Measurements from ENCODE around the gene SPSB3.

The SPSB3 gene

DNA sequence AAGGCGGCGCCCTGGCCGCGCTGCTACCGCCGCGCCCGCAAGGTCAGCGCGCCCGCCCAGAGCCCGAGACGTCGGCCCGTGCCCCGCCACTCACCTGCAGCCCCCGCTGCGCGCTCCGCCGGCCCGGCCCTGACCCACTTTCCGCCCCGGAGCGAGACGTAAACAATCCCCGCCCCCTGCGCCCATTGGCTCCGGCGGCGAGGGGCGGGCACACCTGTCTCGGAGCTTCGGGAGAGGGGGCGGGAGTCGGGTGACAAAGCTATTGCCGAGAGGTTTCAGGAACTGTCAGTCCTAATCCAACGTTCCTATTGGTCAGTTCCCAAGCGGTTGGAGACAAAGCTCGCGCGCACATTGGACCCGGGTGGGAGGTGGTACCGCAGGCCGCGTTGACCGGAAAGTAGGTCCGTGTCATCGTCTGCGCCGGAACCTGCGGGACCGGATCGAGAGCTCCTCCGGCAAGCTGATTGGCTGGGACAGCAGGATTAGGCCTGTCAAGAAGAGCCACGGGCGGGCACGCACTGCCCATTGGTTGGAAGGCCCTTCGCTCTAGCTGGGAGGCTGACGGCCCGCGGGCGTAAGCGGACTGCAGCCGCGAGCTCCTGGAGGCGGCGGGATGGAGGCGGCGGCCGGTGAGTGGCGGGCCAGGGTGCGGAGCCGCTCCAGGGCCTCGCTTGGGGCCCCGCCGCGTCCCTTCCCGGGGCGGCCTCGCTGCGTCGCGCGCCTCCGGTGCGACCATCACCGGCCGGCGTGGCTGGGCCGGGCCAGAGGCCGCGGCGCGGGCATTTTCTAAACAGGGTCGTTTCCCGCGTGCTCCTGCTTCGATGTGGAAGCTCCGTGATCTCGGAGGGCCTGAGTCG, at the start of gene SPSB3, which contains the start of gene NUBP2:
Gene SPSB3, minus strand, starts transcription at position 164 of the 857 bp plus-strand sequence. CDS start 1,088 bp downstream, outside the sequence.
Gene NUBP2, plus strand, starts transcription at position 553 of the 857 bp plus-strand sequence. Its CDS starts 61 bp downstream, at position 614.
- DNase-seq (ENCODE audit: low read depth) = peak; percentile 99

DNA sequence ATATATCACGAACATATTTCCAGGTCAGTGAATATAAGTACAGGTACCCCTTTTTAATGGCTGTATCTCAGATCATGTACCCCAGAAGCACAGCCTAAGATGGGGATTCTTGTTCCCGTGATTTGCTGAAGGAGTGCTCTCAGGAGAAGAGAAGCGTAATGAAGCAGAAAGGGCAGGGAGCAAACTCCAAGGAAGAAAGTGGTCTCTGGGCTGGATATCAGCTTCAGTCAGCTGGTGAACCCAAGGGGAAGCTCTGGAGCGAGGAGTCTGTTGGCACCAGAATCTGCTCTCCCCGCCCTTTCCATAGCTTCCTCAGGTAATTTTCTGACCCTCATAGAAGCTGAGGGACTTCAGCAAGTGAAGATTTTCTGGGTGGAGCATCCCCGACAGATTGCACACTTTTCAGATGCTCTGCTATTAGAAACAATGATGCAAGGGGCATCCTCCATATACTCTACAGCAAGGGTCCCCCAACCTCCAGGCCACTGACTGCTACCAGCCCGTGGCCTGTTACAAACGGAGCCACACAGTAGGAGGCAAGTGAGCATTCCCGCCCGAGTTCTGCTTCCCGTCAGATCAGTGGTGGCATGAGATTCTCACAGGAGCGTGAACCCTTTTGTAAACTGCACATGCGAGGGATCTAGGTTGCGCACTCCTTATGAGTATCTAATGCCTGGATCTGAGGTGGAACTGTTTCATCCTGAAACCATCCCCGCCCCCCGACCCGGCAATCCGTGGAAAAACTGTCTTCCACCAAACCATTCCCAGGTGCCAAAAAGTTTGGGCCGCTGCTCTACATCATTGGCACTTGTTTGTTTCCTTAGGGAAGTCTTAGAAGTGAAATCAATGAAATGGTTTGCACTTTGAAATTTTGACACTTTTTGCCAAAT, 49.1 kb upstream of the SPSB3 start:
- DNase-seq (ENCODE audit: low read depth) = no peak

DNA sequence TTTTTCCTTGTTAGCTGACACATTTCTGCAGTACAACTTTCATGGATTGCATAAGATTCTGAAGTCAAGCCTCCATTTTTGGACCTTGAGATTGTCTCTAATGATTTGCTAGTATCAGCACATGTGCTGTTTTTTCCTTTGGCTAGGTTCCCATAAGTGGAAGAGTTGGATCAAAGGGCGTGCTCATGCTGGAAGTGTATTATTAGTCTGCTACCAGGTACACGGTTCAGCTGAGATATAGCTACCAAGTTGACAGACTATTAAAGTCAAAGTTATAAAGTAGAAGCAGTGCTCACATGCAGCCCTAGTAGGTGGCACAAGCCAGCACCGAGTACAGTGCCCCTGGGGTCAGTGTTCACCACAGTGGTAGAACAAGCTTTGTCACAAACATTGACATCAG, 47.8 kb upstream of the SPSB3 start:
- DNase-seq (ENCODE audit: low read depth) = no peak

DNA sequence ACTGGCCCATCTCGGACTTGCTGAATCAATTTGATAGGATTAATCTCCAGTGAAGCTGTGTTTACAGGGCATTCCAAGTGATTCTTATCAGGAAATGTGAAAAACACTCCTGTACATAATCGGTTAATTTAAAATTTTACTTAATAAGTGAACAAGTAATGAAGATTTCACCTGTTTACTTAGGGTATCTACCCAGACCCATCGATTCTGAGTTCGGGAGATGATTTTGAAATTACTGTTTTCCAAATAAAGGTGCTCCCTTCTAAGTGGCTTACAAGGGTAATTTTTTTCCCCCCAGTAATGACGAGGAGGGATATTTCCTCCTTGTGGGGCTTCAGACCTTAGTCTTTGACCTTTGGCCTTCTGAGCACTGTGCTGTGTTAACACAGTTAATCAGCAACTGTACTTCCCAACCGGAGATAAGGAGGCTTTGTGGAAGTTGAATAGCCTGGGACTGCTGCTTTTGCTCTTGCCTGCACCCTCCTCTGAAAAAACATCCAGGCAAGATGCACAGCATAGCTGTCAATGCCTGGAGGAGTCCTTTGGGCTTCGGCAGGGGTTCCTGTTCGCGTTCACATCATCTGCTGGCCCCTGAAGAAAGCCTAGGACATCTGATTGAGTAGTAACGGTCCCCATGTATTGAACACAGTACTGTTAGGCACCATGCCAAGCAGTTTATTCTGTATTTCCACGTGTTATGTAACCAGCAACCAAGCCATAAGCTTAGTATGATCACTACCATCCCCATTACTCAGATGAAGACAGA, 46.5 kb upstream of the SPSB3 start:
- no peak for DNase-seq (ENCODE audit: low read depth)

DNA sequence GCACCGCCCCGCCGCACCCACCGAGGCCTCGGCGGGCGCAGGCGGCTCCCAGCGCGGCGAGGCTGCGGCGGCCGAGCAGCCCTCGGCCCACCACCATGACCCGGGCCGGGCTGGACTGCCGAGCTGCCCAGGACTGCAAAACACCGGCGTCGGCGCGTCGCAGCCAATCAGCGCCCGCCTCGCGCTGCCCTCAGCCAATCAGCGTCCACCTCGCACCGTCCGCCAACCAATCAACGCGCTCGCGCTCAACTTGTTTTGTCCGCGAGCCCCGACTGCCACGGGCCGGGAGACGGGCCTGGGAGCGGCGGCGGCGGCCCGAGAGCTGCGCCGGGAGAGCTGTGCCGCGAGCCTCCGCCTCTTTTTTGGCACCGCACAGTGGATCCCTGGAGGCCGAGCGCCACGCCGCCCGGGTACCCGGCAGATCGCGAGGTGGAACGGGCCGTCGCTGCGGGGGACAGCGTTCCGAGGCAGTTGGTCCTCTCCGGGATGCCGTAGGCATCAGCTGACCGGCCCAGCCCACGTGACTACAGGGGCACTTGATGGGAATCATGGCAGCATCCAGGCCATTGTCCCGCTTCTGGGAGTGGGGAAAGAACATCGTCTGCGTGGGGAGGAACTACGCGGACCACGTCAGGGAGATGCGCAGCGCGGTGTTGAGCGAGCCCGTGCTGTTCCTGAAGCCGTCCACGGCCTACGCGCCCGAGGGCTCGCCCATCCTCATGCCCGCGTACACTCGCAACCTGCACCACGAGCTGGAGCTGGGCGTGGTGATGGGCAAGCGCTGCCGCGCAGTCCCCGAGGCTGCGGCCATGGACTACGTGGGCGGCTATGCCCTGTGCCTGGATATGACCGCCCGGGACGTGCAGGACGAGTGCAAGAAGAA, 44.6 kb upstream of the SPSB3 start, which contains the start of the genes FAHD1 and HAGH:
Gene FAHD1, plus strand, starts transcription at position 516 of the 883 bp plus-strand sequence. Its CDS starts 33 bp downstream, at position 549.
Gene HAGH, minus strand, starts transcription at position 135 of the 883 bp plus-strand sequence. Its CDS starts 38 bp downstream, at position 97.
- DNase-seq (ENCODE audit: low read depth) = peak; percentile 79

DNA sequence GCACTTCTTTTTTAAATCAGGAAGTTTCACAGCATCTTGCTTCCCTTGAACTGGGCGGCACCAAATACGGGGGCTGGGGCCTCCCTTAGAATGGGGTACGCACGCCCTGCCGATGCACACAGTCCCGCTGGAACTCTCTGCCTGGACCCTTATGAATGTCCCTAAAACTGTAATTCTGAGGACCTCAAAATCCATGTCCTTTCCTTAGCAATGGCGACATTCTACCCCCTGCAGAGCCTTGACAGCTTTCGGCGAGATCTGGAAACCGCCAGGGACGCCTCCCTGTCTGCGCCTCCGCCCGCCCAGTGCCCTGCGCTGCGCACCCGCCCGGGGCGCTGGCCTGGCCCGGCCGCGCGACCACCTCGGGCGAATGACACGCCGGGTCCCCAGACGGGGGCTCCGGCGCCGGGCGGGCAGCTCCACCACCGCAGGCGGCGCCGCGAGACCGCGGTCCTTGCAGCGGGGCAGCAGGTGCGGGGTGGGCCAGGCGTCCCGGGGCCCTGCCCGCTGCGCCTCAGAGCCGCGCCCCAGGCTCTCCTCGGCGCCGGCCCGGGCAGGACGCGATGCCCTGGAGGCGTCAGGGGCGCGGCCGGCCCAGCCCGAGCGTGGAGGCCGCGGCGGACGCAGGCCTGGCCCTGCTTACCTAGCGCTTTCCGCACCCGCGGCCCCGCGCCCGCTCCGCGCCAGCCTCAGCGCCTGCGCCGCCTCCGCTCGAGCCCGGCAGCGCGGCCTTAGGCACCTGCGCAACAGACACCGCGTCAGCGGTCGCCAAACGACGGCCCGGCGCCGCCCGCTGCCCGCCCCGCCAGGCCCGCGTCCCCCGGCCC, 43.7 kb upstream of the SPSB3 start:
- peak; percentile 64 for DNase-seq (ENCODE audit: low read depth)

DNA sequence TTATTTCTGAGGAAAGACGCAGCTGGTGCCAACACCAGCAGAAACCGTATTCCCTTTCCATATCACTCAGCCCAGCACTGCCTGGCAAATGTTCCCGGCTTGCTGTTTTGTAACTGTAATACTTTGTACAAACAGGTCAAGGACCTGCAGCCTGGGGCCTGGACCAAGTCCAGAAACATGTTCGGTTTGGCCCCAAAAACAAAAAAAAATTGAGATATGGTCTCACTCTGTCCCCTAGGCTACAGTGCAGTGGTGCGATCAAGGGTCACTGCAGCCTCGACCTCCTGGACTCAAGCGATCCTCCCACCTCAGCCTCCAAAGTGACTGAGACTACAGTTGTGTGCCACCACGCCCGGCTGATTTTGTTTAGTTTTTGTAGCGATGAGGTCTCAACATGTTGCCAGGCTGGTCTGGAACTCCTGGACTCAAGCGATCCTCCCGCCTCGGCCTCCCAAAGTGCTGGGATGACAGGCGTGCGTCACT, 43.1 kb upstream of the SPSB3 start:
- no peak for DNase-seq (ENCODE audit: low read depth)

DNA sequence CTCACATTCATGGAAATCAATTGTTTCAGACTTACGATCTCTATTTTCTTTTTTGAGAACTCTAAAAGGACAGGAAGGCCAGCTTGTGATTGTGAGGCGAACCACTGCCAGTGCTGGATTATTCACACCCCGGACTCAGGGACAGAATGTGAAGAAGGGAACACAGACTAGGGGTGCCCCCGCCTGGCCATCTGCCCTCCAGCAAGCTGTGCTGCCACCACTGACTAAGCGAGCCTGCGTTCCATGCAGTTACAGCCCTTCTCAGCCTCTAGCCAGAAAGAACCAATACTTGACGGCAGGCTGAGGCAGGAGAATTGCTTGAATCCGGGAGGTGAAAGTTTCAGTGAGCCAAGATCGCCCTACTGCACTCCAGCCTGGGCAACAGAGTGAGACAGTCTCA, 41.5 kb upstream of the SPSB3 start:
- DNase-seq (ENCODE audit: low read depth) = no peak

DNA sequence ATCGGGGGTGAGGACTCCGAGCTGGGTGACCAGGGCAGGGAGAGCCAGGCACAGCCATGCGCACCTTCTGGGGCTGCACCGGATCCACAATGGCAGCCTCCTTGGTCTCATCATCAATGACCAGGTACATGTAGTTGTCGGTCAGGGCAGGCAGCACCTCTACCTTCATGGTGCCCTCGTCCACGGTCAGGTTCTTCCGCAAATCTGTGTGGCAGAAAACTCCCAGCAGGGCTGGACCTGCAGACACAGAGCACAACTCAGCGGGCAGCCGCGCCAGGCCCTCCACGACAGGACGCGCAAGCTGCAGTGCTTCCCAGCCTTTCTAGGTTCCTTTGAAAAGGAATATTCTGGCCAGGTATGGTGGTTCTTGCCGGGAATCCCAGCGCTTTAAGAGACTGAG, 40.4 kb upstream of the SPSB3 start:
- no peak for DNase-seq (ENCODE audit: low read depth)

DNA sequence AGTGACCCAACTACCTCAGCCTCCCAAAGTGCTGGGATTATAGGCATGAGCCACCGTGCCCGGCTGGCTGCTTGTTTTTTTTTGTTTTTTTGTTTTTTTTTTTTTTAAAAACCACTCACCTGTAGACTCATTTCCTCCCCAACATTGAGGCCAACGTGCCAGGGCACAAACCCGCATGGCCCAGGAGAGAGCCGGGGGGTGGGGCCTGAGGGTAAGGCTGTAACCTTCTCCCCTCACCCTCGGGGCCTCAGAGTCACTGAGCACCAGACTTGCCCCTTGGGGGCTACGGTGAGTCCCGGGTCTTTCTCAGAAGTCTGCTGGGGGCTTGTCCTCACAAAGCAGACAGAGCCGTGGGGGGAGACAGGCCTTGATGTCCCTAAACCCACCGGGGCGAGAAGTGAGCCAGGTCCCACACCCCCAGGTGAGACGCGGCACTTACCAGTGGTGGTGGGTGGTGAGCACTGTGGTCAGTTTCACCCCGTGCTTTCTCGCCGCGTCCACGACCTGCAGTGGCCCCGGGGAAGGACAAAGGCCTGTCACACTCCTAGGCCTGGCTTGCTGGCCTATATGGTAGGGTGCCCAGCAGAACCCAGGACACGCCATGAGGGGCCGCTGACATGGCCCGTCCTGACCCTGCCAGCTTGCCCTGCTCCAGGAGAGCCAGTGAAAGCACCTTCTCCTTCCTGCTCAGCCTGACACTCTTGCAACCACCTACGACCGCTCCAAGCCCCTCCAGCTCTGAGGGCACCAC, 39.7 kb upstream of the SPSB3 start:
- DNase-seq (ENCODE audit: low read depth) = no peak

DNA sequence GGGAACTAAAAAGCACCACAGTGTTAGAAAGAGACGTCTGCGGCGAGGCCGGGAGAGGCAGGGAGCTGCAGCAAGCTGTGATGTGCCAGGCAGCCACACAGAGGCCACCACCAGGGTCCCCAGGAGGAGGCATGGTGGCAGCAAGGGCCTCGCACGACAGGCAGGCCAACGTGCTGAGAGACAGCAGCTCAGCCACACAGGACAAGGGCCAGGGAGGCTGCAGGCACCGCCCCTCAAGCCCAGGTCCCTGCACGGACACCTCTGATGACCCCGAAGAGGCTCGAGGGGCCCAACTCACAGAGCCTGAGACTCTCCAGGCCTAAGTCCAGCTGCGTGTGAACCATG, 38.5 kb upstream of the SPSB3 start:
- DNase-seq (ENCODE audit: low read depth) = no peak

DNA sequence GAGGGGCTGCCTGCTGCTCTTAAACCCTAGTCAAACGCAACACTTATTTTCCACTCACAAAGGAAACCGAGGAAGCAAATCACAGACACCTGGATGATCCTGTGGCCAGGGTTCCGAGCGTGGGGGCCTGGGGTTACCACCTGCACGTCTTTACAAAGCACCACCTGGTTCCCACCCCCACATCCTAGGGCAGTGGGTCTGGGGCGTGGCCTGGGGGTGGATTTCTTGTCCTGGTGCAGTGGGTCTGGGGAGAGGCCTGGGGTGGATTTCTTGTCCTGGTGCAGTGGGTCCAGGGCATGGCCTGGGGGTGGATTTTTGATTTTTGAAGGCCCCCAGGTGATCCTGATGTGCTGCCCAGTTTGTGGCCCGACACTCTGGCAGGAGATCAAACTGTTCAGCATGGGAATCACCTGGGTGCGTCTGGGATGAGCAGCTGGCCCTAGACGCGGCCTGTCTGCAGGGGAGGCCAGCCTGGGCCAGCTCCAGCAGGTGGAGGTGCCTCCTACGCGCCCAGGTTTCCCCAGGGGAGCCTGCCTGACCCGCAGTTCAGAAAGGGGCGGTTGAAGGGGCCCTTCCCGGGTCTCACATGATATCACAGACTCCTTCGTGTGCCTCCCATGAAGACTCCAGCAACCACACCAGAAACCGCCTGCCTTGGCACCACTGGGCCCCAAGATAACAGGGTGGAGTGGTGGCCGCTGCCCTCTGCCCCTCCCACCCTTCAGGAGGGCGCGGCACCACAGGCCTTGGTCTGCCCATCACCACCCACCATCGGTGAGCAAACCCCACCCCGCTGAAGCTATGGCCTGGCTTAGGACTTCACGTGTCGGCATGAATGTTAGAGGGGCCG, 38.0 kb upstream of the SPSB3 start:
- DNase-seq (ENCODE audit: low read depth) = no peak

DNA sequence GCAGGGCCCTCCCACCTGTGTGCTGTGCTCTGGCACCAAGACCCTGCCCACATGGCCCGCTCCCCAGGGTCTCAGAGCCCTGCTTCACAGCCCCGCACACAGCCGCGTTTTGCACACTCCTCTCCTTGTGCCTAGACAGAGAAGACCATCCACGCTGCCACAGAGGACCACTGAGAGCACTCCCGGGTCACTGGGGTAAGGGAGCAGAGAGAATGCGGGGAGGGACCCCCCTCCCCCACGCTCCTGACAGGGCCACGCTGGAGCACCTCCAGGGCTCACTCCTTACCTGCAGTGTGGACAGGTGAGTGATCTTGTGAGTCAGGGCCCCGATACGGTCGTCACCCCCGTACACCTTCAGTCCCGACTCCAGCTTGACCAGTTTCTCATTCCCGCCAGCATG, 37.2 kb upstream of the SPSB3 start:
- DNase-seq (ENCODE audit: low read depth) = no peak

DNA sequence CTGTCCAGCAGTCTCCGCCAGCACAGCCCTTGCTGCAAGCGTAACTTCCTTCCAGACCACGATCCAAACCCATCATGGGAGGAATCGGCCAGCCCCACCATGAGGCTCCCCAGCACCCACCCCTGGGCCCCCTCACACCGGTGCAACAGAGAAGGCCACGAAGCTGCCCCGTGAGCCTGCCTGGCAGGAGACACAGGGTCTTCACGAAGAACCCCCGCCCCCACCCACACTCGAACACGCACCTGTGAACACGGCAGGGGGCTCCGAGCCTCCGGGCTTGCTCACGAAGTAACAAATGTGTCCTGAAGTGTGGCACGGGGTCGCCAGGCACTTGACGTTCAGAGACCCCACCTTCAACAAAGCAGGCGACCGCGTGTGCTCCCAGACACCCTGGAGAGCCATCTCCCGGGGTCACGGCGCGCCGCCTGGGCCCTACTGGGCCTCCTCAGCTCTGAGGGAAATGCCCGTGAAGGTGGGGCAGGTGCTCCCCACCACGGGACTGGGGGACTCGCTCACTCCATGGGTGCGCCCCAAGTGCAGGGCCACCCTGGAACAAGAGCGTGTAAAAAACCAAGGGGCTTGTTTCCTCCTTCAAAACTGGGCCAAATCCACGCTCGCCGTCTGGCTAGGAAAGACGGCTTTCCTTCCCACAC, 36.6 kb upstream of the SPSB3 start:
- DNase-seq (ENCODE audit: low read depth) = no peak

DNA sequence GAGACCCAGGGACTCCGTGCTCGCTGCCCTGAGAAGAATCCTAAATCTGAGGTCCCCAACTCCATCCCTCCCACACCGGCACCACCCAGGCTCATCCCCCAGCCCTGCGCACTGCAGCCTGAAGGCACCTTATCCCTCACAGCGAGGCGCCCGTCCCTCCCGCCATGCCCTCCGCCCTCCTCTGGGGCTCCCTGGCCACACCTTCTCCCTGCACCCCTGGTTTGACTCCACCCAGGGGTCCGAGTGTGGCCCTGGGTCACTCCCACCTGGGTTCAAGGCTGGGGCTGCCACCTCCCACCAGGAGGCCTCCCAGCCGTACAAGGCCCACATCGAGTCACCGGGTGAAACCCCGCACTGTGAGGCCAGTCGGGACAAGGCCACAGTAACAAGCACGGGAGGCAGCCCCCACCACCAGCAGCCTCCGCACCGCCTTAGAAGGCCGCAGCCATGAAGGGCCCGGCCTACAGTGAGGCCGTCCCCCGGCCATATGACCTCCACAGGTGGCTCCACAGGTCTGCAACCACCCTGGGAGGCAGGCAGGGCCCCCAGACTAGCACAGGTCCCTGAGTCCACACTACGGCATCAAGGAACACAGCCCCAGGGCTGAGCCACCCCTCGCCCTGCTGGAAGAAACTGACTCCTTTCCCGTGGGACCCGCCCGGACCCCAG, 36.0 kb upstream of the SPSB3 start:
- no peak for DNase-seq (ENCODE audit: low read depth)

DNA sequence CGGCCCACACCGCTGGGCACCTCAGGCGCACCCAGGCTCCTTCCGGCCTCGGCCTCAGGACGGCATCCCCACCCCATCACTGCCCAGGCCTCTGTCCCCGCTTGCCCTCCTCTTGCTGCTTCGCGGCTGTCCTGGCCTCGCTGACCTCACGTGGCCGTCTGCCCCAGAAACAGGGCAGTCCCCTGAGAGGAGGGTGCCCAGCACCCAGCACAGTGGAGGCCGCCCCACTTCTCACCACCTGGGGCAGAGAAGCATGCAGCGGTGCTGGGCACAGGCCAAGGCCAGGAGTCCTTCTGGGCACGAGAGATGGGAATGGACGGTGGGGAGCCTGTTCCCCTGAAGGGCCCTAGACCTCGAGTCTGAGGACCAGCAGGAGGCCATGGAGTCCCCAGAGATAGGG, 35.3 kb upstream of the SPSB3 start:
- DNase-seq (ENCODE audit: low read depth) = no peak

DNA sequence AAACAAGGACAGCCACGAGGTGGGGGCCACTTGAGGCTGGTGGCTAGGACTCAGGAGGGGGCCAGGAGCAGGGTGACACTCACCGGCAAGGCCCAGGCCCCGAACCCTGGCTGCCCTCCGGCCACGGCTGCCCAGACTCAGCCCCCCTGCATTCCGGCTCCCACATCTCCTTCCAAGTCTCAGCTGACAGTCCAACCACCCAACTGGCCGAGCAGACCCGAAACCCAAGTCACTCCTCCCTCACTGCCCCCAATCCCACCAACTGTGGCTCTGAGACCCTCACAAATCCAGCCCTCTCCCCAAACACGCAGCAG, 34.9 kb upstream of the SPSB3 start:
- DNase-seq (ENCODE audit: low read depth) = no peak
